ENCODE measurements around the gene ELMO3. TPM values are rescaled to one million over a fixed set of nuclear protein-coding genes. Genes with fewer than 3 reads are reported as not detected.

ELMO3 gene
- total RNA-seq, 4 donors from 2014 or later, result 0.09 to 0.55 (median 0.29) TPM

GRCh38 chr16:67167588-67167987 is 31.3 kb upstream of the ELMO3 start:
- in situ Hi-C loops (cut with MboI; ENCODE audit: low sequenced_read_pairs in 4 of 4) (no loop called here), intact Hi-C loops (cut with DNase I; ENCODE audit: low total_unique reads) (no loop called here)
- TF ChIP-seq POLR2A (IDR thresholded peaks at IDR 0.05), result no peak
- TF ChIP-seq, protein P1, sequence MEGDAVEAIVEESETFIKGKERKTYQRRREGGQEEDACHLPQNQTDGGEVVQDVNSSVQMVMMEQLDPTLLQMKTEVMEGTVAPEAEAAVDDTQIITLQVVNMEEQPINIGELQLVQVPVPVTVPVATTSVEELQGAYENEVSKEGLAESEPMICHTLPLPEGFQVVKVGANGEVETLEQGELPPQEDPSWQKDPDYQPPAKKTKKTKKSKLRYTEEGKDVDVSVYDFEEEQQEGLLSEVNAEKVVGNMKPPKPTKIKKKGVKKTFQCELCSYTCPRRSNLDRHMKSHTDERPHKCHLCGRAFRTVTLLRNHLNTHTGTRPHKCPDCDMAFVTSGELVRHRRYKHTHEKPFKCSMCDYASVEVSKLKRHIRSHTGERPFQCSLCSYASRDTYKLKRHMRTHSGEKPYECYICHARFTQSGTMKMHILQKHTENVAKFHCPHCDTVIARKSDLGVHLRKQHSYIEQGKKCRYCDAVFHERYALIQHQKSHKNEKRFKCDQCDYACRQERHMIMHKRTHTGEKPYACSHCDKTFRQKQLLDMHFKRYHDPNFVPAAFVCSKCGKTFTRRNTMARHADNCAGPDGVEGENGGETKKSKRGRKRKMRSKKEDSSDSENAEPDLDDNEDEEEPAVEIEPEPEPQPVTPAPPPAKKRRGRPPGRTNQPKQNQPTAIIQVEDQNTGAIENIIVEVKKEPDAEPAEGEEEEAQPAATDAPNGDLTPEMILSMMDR (IDR thresholded peaks at IDR 0.05 in 4 of 5, conservative IDR thresholded peaks at IDR 0.05 in 1 of 5), result no peak
- Histone ChIP-seq H3K27me3 (no peaks in the 10 kb centered on the region), H3K4me1 (peaks cover 59 to 61% of the 10 kb centered on the region in 2 donors), H3K36me3 (no peaks in the 10 kb centered on the region), H3K9me3 (no peaks in the 10 kb centered on the region), H3K4me3 (no peak overlapping the region), H3K27ac (peak overlapping the region; percentile 43 to 100 (median 95))
- ATAC-seq (no peak), DNase-seq (no peak)

- TF ChIP-seq, protein P1 (IDR thresholded peaks at IDR 0.05 in 4 of 5, conservative IDR thresholded peaks at IDR 0.05 in 1 of 5), result no peak
- no peak for TF ChIP-seq POLR2A (IDR thresholded peaks at IDR 0.05)
- ATAC-seq (no peak), DNase-seq (no peak)
- peak overlapping the region in 2 of 4 donors; percentile 54 to 78 for H3K4me3 ChIP-seq
- intact Hi-C loops (cut with DNase I; ENCODE audit: low total_unique reads), result no loop called here
- H3K9me3 ChIP-seq, result no peaks in the 10 kb centered on the region
- in situ Hi-C loops (cut with MboI; ENCODE audit: low sequenced_read_pairs in 4 of 4), result no loop called here
- H3K27ac ChIP-seq, result peak overlapping the region; percentile 94 to 100 (median 96)
- no peaks in the 10 kb centered on the region for H3K27me3 ChIP-seq
- H3K36me3 ChIP-seq, result no peaks in the 10 kb centered on the region
- H3K4me1 ChIP-seq, result peaks cover 53 to 55% of the 10 kb centered on the region in 2 donors
These were observed 29.9 kb upstream of the ELMO3 start for GRCh38 chr16:67169011-67169451.

GRCh38 chr16:67169642-67170167 is 29.2 kb upstream of the ELMO3 start:
- peak in 1 of 2 donors; percentile 63 for DNase-seq
- no peaks in the 10 kb centered on the region for H3K27me3 ChIP-seq
- in situ Hi-C loops (cut with MboI; ENCODE audit: low sequenced_read_pairs in 4 of 4), result no loop called here
- peak in 1 of 2 donors; percentile 12 for ATAC-seq
- H3K9me3 ChIP-seq, result no peaks in the 10 kb centered on the region
- TF ChIP-seq POLR2A (IDR thresholded peaks at IDR 0.05), result no peak
- TF ChIP-seq, protein P1 (IDR thresholded peaks at IDR 0.05 in 4 of 5, conservative IDR thresholded peaks at IDR 0.05 in 1 of 5), result peak; percentile 26 to 77 (median 66)
- peaks cover 52 to 55% of the 10 kb centered on the region in 2 donors for H3K4me1 ChIP-seq
- peak overlapping the region; percentile 94 to 100 (median 96) for H3K27ac ChIP-seq
- no peaks in the 10 kb centered on the region for H3K36me3 ChIP-seq
- intact Hi-C loops (cut with DNase I; ENCODE audit: low total_unique reads), result loop anchor here (5.0 kb wide), 1 partner anchor 73 kb away; no protein-coding TSS in a partner anchor
- H3K4me3 ChIP-seq, result peak overlapping the region; percentile 54 to 78 (median 66)

- peaks cover 52 to 55% of the 10 kb centered on the region in 2 donors for H3K4me1 ChIP-seq
- ATAC-seq (peak; percentile 62 to 68), DNase-seq (peak; percentile 83 to 91)
- no peaks in the 10 kb centered on the region for H3K27me3 ChIP-seq
- H3K9me3 ChIP-seq, result no peaks in the 10 kb centered on the region
- peak within 1 kb of the TSS; percentile 94 to 100 (median 96) for H3K27ac ChIP-seq
- H3K4me3 ChIP-seq, result peak within 1 kb of the TSS; percentile 54 to 78 (median 66)
- intact Hi-C loops (cut with DNase I; ENCODE audit: low total_unique reads), result loop anchor here (5.0 kb wide), 1 partner anchor 72 kb away; no protein-coding TSS in a partner anchor
- TF ChIP-seq POLR2A (IDR thresholded peaks at IDR 0.05), result peak; percentile 81 to 87
- TF ChIP-seq, protein P1 (IDR thresholded peaks at IDR 0.05 in 4 of 5, conservative IDR thresholded peaks at IDR 0.05 in 1 of 5), result no peak
- H3K36me3 ChIP-seq, result no peaks in the 10 kb centered on the region
- in situ Hi-C loops (cut with MboI; ENCODE audit: low sequenced_read_pairs in 4 of 4), result no loop called here
These were observed 28.6 kb upstream of the ELMO3 start, which contains the start of gene NOL3 for GRCh38 chr16:67170168-67170948. Gene NOL3, plus strand, starts transcription at chr16:67170538.
